ENCODE results near the gene RAB33B.

Gene RAB33B

GRCh38 chr4:139503622-139504166 lies 49.8 kb downstream of the RAB33B start:
- Histone ChIP-seq H3K36me3 (ENCODE audit: control insufficient read depth, insufficient read depth, low read length) (no peaks in the 10 kb centered on the region), H3K4me1 (ENCODE audit: control insufficient read depth, insufficient read depth, low read length) (no peaks in the 10 kb centered on the region), H3K4me3 (ENCODE audit: insufficient read depth, low read depth, low read length) (no peak overlapping the region), H3K27me3 (ENCODE audit: control insufficient read depth, insufficient read depth, low read length, poor library complexity, severe bottlenecking) (no peaks in the 10 kb centered on the region), H3K27ac (ENCODE audit: insufficient read depth, low read depth, low read length, poor library complexity, severe bottlenecking) (no peak overlapping the region), H3K9me3 (ENCODE audit: control insufficient read depth, low read length) (no peaks in the 10 kb centered on the region)

- H3K27me3 ChIP-seq (ENCODE audit: control insufficient read depth, insufficient read depth, low read length, poor library complexity, severe bottlenecking), result no peaks in the 10 kb centered on the region
- no peaks in the 10 kb centered on the region for H3K9me3 ChIP-seq (ENCODE audit: control insufficient read depth, low read length)
- H3K4me3 ChIP-seq (ENCODE audit: insufficient read depth, low read depth, low read length), result no peak overlapping the region
- no peak overlapping the region for H3K27ac ChIP-seq (ENCODE audit: insufficient read depth, low read depth, low read length, poor library complexity, severe bottlenecking)
- 96 to 98% methylated on average over 9 of the region's 9 CpGs for WGBS, 2 experiments
- H3K4me1 ChIP-seq (ENCODE audit: control insufficient read depth, insufficient read depth, low read length), result no peaks in the 10 kb centered on the region
- no peaks in the 10 kb centered on the region for H3K36me3 ChIP-seq (ENCODE audit: control insufficient read depth, insufficient read depth, low read length)
Observed at GRCh38 chr4:139506774-139507173, 52.9 kb downstream of the RAB33B start.

GRCh38 chr4:139508581-139509237 lies 54.8 kb downstream of the RAB33B start:
- Histone ChIP-seq H3K4me1 (ENCODE audit: control insufficient read depth, insufficient read depth, low read length) (peaks cover 5% of the 10 kb centered on the region), H3K27ac (ENCODE audit: insufficient read depth, low read depth, low read length, poor library complexity, severe bottlenecking) (no peak overlapping the region), H3K4me3 (ENCODE audit: insufficient read depth, low read depth, low read length) (no peak overlapping the region), H3K9me3 (ENCODE audit: control insufficient read depth, low read length) (no peaks in the 10 kb centered on the region), H3K27me3 (ENCODE audit: control insufficient read depth, insufficient read depth, low read length, poor library complexity, severe bottlenecking) (no peaks in the 10 kb centered on the region), H3K36me3 (ENCODE audit: control insufficient read depth, insufficient read depth, low read length) (no peaks in the 10 kb centered on the region)
- 91 to 94% methylated on average over 11 of the region's 11 CpGs for WGBS, 2 experiments

- Histone ChIP-seq H3K4me1 (ENCODE audit: control insufficient read depth, insufficient read depth, low read length) (peaks cover 5% of the 10 kb centered on the region), H3K27ac (ENCODE audit: insufficient read depth, low read depth, low read length, poor library complexity, severe bottlenecking) (no peak overlapping the region), H3K9me3 (ENCODE audit: control insufficient read depth, low read length) (no peaks in the 10 kb centered on the region), H3K27me3 (ENCODE audit: control insufficient read depth, insufficient read depth, low read length, poor library complexity, severe bottlenecking) (no peaks in the 10 kb centered on the region), H3K4me3 (ENCODE audit: insufficient read depth, low read depth, low read length) (no peak overlapping the region), H3K36me3 (ENCODE audit: control insufficient read depth, insufficient read depth, low read length) (no peaks in the 10 kb centered on the region)
- WGBS, 2 experiments, result 75 to 82% methylated on average over 5 to 6 of the region's 6 CpGs
Observed at GRCh38 chr4:139509727-139510410, 55.9 kb downstream of the RAB33B start.

- peaks cover 5% of the 10 kb centered on the region for H3K4me1 ChIP-seq (ENCODE audit: control insufficient read depth, insufficient read depth, low read length)
- no peak overlapping the region for H3K4me3 ChIP-seq (ENCODE audit: insufficient read depth, low read depth, low read length)
- no peak overlapping the region for H3K27ac ChIP-seq (ENCODE audit: insufficient read depth, low read depth, low read length, poor library complexity, severe bottlenecking)
- 86 to 89% methylated on average over 10 of the region's 10 CpGs for WGBS, 2 experiments
- no peaks in the 10 kb centered on the region for H3K9me3 ChIP-seq (ENCODE audit: control insufficient read depth, low read length)
- no peaks in the 10 kb centered on the region for H3K36me3 ChIP-seq (ENCODE audit: control insufficient read depth, insufficient read depth, low read length)
- no peaks in the 10 kb centered on the region for H3K27me3 ChIP-seq (ENCODE audit: control insufficient read depth, insufficient read depth, low read length, poor library complexity, severe bottlenecking)
Observed at GRCh38 chr4:139511320-139511719, 57.4 kb downstream of the RAB33B start.

GRCh38 chr4:139514382-139515059 lies 60.6 kb downstream of the RAB33B start:
- Histone ChIP-seq H3K4me1 (ENCODE audit: control insufficient read depth, insufficient read depth, low read length) (peaks cover 5% of the 10 kb centered on the region), H3K36me3 (ENCODE audit: control insufficient read depth, insufficient read depth, low read length) (peaks cover 6% of the 10 kb centered on the region), H3K27ac (ENCODE audit: insufficient read depth, low read depth, low read length, poor library complexity, severe bottlenecking) (no peak overlapping the region), H3K27me3 (ENCODE audit: control insufficient read depth, insufficient read depth, low read length, poor library complexity, severe bottlenecking) (no peaks in the 10 kb centered on the region), H3K9me3 (ENCODE audit: control insufficient read depth, low read length) (no peaks in the 10 kb centered on the region), H3K4me3 (ENCODE audit: insufficient read depth, low read depth, low read length) (no peak overlapping the region)
- 93 to 94% methylated on average over 8 of the region's 8 CpGs for WGBS, 2 experiments

- H3K36me3 ChIP-seq (ENCODE audit: control insufficient read depth, insufficient read depth, low read length), result peaks cover 6% of the 10 kb centered on the region
- no peaks in the 10 kb centered on the region for H3K27me3 ChIP-seq (ENCODE audit: control insufficient read depth, insufficient read depth, low read length, poor library complexity, severe bottlenecking)
- peaks cover 5% of the 10 kb centered on the region for H3K4me1 ChIP-seq (ENCODE audit: control insufficient read depth, insufficient read depth, low read length)
- 92% methylated on average over 4 of the region's 4 CpGs for WGBS, 2 experiments
- H3K9me3 ChIP-seq (ENCODE audit: control insufficient read depth, low read length), result no peaks in the 10 kb centered on the region
- no peak overlapping the region for H3K27ac ChIP-seq (ENCODE audit: insufficient read depth, low read depth, low read length, poor library complexity, severe bottlenecking)
- H3K4me3 ChIP-seq (ENCODE audit: insufficient read depth, low read depth, low read length), result no peak overlapping the region
Observed at GRCh38 chr4:139515531-139515958, 61.6 kb downstream of the RAB33B start.

GRCh38 chr4:139521754-139522401 lies 68.0 kb downstream of the RAB33B start:
- H3K36me3 ChIP-seq (ENCODE audit: control insufficient read depth, insufficient read depth, low read length), result peaks cover 6% of the 10 kb centered on the region
- no peaks in the 10 kb centered on the region for H3K27me3 ChIP-seq (ENCODE audit: control insufficient read depth, insufficient read depth, low read length, poor library complexity, severe bottlenecking)
- no peaks in the 10 kb centered on the region for H3K9me3 ChIP-seq (ENCODE audit: control insufficient read depth, low read length)
- 74 to 84% methylated on average over 4 of the region's 4 CpGs for WGBS, 2 experiments
- H3K4me3 ChIP-seq (ENCODE audit: insufficient read depth, low read depth, low read length), result no peak overlapping the region
- no peaks in the 10 kb centered on the region for H3K4me1 ChIP-seq (ENCODE audit: control insufficient read depth, insufficient read depth, low read length)
- H3K27ac ChIP-seq (ENCODE audit: insufficient read depth, low read depth, low read length, poor library complexity, severe bottlenecking), result peak overlapping the region; percentile 3

GRCh38 chr4:139522457-139522856 lies 68.5 kb downstream of the RAB33B start:
- H3K36me3 ChIP-seq (ENCODE audit: control insufficient read depth, insufficient read depth, low read length), result peaks cover 5% of the 10 kb centered on the region
- H3K4me1 ChIP-seq (ENCODE audit: control insufficient read depth, insufficient read depth, low read length), result no peaks in the 10 kb centered on the region
- no peak overlapping the region for H3K27ac ChIP-seq (ENCODE audit: insufficient read depth, low read depth, low read length, poor library complexity, severe bottlenecking)
- H3K4me3 ChIP-seq (ENCODE audit: insufficient read depth, low read depth, low read length), result no peak overlapping the region
- no peaks in the 10 kb centered on the region for H3K9me3 ChIP-seq (ENCODE audit: control insufficient read depth, low read length)
- H3K27me3 ChIP-seq (ENCODE audit: control insufficient read depth, insufficient read depth, low read length, poor library complexity, severe bottlenecking), result no peaks in the 10 kb centered on the region
- 58 to 69% methylated on average over 4 of the region's 4 CpGs for WGBS, 2 experiments

GRCh38 chr4:139523076-139523475 lies 69.2 kb downstream of the RAB33B start:
- WGBS, 2 experiments, result 77 to 100% methylated on average over 1 of the region's 1 CpG
- Histone ChIP-seq H3K27me3 (ENCODE audit: control insufficient read depth, insufficient read depth, low read length, poor library complexity, severe bottlenecking) (no peaks in the 10 kb centered on the region), H3K27ac (ENCODE audit: insufficient read depth, low read depth, low read length, poor library complexity, severe bottlenecking) (no peak overlapping the region), H3K9me3 (ENCODE audit: control insufficient read depth, low read length) (no peaks in the 10 kb centered on the region), H3K4me1 (ENCODE audit: control insufficient read depth, insufficient read depth, low read length) (no peaks in the 10 kb centered on the region), H3K4me3 (ENCODE audit: insufficient read depth, low read depth, low read length) (no peak overlapping the region), H3K36me3 (ENCODE audit: control insufficient read depth, insufficient read depth, low read length) (no peaks in the 10 kb centered on the region)
